Neuronal stem cell (in vitro differentiated cells): Measurements from ENCODE around the gene DAPK1.
A peak's percentile ranks its signal among the peaks of the same experiment; 100 is the strongest.

Experiments
- DNase-seq: peaks from one replicate; pipeline ENCODE4 v3.0.0-alpha.2; 2013; ENCODE audit warnings: low spot score
- H2AFZ ChIP-seq: one replicate; pipeline ENCODE4 v1.6.1; 2013; ENCODE audit warnings: mild to moderate bottlenecking, low read length, inconsistent platforms
- H2AK5ac ChIP-seq: 2 replicates; pipeline ENCODE4 v1.6.1; 2013; ENCODE audit warnings: low read depth, mild to moderate bottlenecking, inconsistent platforms, low read length, moderate library complexity, mixed read lengths
- H2BK120ac ChIP-seq: 2 replicates; pipeline ENCODE4 v1.6.1; 2013; ENCODE audit warnings: low read depth, mild to moderate bottlenecking, inconsistent platforms, low read length, moderate library complexity, mixed read lengths
- H2BK12ac ChIP-seq: one replicate; pipeline ENCODE4 v1.6.1; 2013; ENCODE audit warnings: low read length, inconsistent platforms
- H2BK15ac ChIP-seq: 2 replicates; pipeline ENCODE4 v1.6.1; 2013; ENCODE audit warnings: mild to moderate bottlenecking, low read length, inconsistent platforms, mixed read lengths
- H2BK5ac ChIP-seq: one replicate; pipeline ENCODE4 v1.6.1; 2013; ENCODE audit warnings: inconsistent platforms, mild to moderate bottlenecking, low read length, moderate library complexity
- H3K14ac ChIP-seq: one replicate; pipeline ENCODE4 v1.6.1; 2013; ENCODE audit warnings: low read length, inconsistent platforms
- H3K18ac ChIP-seq: 2 replicates; pipeline ENCODE4 v1.6.1; 2013; ENCODE audit warnings: low read length, inconsistent platforms
- H3K23ac ChIP-seq: 2 replicates; pipeline ENCODE4 v1.6.1; 2013; ENCODE audit warnings: low read depth, mild to moderate bottlenecking, mixed read lengths, low read length, inconsistent platforms; ENCODE audit not compliant: poor library complexity
- H3K27ac ChIP-seq: replicated peaks from 3 replicates; pipeline ENCODE4 v1.5.1; 2013; ENCODE audit warnings: low read length, inconsistent platforms
- H3K27me3 ChIP-seq, 3 experiments: 2 replicates each; pipeline ENCODE4 v1.6.1; 2013; ENCODE audit warnings: low read length in 3 of 3, mild to moderate bottlenecking in 2 of 3, inconsistent platforms in 1 of 3, low read depth in 1 of 3, mixed read lengths in 1 of 3, moderate library complexity in 1 of 3; ENCODE audit not compliant: control insufficient read depth in 3 of 3, insufficient read depth in 3 of 3
- H3K36me3 ChIP-seq, 2 donors: replicated peaks in 1 of 2; 2 replicates each; pipeline ENCODE4 v1.6.1; 2013; ENCODE audit warnings: low read length in 2 of 2; ENCODE audit not compliant: control insufficient read depth in 2 of 2, insufficient read depth in 2 of 2
- H3K4ac ChIP-seq: 2 replicates; pipeline ENCODE4 v1.6.1; 2013; ENCODE audit warnings: inconsistent platforms, mild to moderate bottlenecking, low read length, moderate library complexity
- H3K4me1 ChIP-seq, 2 donors: 1 replicate in 1 of 2; 2 replicates in 1 of 2; pipeline ENCODE4 v1.6.1; 2013; ENCODE audit warnings: low read length in 2 of 2, low read depth in 1 of 2; ENCODE audit not compliant: control insufficient read depth in 2 of 2, insufficient read depth in 1 of 2
- H3K4me2 ChIP-seq: one replicate; pipeline ENCODE4 v1.6.1; 2013; ENCODE audit warnings: mild to moderate bottlenecking, low read length, inconsistent platforms; ENCODE audit not compliant: insufficient read depth, poor library complexity, severe bottlenecking
- H3K4me3 ChIP-seq, 2 donors: 2 replicates each; pipeline ENCODE4 v1.5.1; 2013; ENCODE audit warnings: low read length in 2 of 2, mild to moderate bottlenecking in 2 of 2, inconsistent platforms in 1 of 2, moderate library complexity in 1 of 2
- H3K79me1 ChIP-seq: one replicate; pipeline ENCODE4 v1.6.1; 2013; ENCODE audit warnings: low read depth, mild to moderate bottlenecking, inconsistent platforms, low read length, moderate library complexity
- H3K9ac ChIP-seq: one replicate; pipeline ENCODE4 v1.6.1; 2013; ENCODE audit warnings: mild to moderate bottlenecking, low read depth, low read length, inconsistent platforms; ENCODE audit not compliant: poor library complexity
- H3K9me3 ChIP-seq, 2 donors: replicated peaks in 1 of 2; 2 replicates each; pipeline versions ENCODE3 to v1.6.1; 2013; ENCODE audit warnings: low read length in 2 of 2, mild to moderate bottlenecking in 2 of 2, inconsistent platforms in 1 of 2, low read depth in 1 of 2, mixed read lengths in 1 of 2, moderate library complexity in 1 of 2; ENCODE audit not compliant: control insufficient read depth in 2 of 2, insufficient read depth in 1 of 2
- H4K8ac ChIP-seq: one replicate; pipeline ENCODE4 v1.6.1; 2013; ENCODE audit warnings: low read depth, mild to moderate bottlenecking, inconsistent platforms, low read length, moderate library complexity
- H4K91ac ChIP-seq: one replicate; pipeline ENCODE4 v1.6.1; 2013; ENCODE audit warnings: low read length, low read depth, mild to moderate bottlenecking, inconsistent platforms; ENCODE audit not compliant: poor library complexity
- WGBS, 2 donors: extraction: QIAGEN DNeasy Blood & Tissue Kit; methylation state at CpG; one replicate each; pipeline ENCODE4 v1.1.7; 2013; ENCODE audit warnings: missing lambda C conversion rate in 2 of 2, mixed read lengths in 1 of 2; ENCODE audit not compliant: insufficient read length in 2 of 2, insufficient replicate concordance in 1 of 2; ENCODE audit errors: extremely low coverage in 2 of 2; 5-methylcytosine and 5-hydroxymethylcytosine counted together

Gene DAPK1

DNA sequence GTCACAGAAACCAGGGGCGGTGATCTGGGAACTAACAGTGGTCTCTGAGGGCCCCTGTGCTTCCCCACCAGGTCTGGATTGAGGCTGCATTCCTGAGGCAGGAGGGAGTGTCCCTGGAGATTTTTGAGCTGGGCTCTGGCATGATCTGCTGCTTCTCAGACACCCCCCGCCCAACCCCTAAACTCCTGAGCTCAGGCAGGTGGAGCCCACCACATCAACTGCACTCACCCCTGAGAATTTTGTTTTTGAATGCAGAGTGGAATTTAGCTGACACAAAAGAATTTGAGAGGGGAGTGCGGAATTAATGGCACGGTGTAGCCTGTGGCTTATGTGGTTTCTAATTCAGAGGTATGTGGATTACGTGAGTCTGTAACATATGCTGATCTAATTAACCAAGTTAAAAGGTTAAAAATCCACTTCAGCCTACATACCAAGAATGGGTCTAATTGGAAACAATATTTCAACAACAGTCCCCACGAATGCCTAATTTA, 204.3 kb downstream of the DAPK1 start:
- no peak overlapping the region for H4K8ac ChIP-seq
- H3K27ac ChIP-seq = peak overlapping the region; percentile 1
- DNase-seq = peak; percentile 17

DNA sequence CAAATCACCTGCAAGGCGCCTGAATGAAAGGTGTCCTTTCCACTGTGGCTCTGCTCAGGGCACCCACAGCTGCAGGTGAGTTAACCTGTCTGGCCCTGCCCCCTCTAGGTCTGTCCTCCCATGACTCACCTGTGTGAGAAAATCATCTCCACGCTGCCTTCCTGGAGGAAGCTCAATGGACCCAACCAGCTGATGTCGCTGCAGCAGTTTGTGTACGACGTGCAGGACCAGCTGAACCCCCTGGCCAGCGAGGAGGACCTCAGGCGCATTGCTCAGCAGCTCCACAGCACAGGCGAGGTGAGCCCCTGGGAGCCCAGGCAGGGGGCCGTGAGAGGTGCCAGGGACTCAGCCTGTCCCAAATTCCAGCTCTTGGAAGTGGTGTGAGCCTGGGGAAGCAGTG, 205.3 kb downstream of the DAPK1 start:
- H3K9ac ChIP-seq = no peak overlapping the region
- no peak overlapping the region for H3K27ac ChIP-seq
- no peak overlapping the region for H3K4me3 ChIP-seq
- no peak overlapping the region for H3K4ac ChIP-seq
- no peaks in the 10 kb centered on the region for H3K79me1 ChIP-seq
- H2BK15ac ChIP-seq = peak overlapping the region; percentile 4
- H3K9me3 ChIP-seq = no peaks in the 10 kb centered on the region
- H3K27me3 ChIP-seq = no peaks in the 10 kb centered on the region
- peak overlapping the region; percentile 5 for H3K18ac ChIP-seq
- no peak overlapping the region for H3K23ac ChIP-seq
- H3K4me2 ChIP-seq = no peak overlapping the region
- H4K8ac ChIP-seq = no peak overlapping the region
- no peak overlapping the region for H2BK12ac ChIP-seq
- H4K91ac ChIP-seq = no peak overlapping the region
- no peak overlapping the region for H2AK5ac ChIP-seq
- no peak overlapping the region for H2BK5ac ChIP-seq
- H2BK120ac ChIP-seq = no peak overlapping the region
- H2AFZ ChIP-seq = no peak overlapping the region
- H3K14ac ChIP-seq = no peak overlapping the region
- no CpG with 5 or more reads among the region's 9 CpGs for WGBS, 2 donors
- H3K36me3 ChIP-seq = peaks cover 31 to 92% of the 10 kb centered on the region in 2 donors
- peaks cover 2 to 7% of the 10 kb centered on the region in 2 donors for H3K4me1 ChIP-seq
- no peak for DNase-seq

More for the DNA sequence above, 204.3 kb downstream of the DAPK1 start:
- no peak overlapping the region for H2AFZ ChIP-seq
- no peak overlapping the region for H4K91ac ChIP-seq
- H2BK15ac ChIP-seq = no peak overlapping the region
- H3K9ac ChIP-seq = no peak overlapping the region
- H3K79me1 ChIP-seq = no peaks in the 10 kb centered on the region
- H2AK5ac ChIP-seq = no peak overlapping the region
- no peak overlapping the region for H3K4me3 ChIP-seq
- no peak overlapping the region for H3K14ac ChIP-seq
- WGBS, 2 donors = no CpG with 5 or more reads among the region's 6 CpGs
- no peak overlapping the region for H2BK120ac ChIP-seq
- H3K4ac ChIP-seq = no peak overlapping the region
- H3K36me3 ChIP-seq = peaks cover 29 to 92% of the 10 kb centered on the region in 2 donors
- no peak overlapping the region for H3K18ac ChIP-seq
- no peaks in the 10 kb centered on the region for H3K9me3 ChIP-seq
- H3K4me1 ChIP-seq = peaks cover 2 to 7% of the 10 kb centered on the region in 2 donors
- H3K23ac ChIP-seq = no peak overlapping the region
- no peak overlapping the region for H2BK12ac ChIP-seq
- no peaks in the 10 kb centered on the region for H3K27me3 ChIP-seq
- H3K4me2 ChIP-seq = no peak overlapping the region
- no peak overlapping the region for H2BK5ac ChIP-seq

DNA sequence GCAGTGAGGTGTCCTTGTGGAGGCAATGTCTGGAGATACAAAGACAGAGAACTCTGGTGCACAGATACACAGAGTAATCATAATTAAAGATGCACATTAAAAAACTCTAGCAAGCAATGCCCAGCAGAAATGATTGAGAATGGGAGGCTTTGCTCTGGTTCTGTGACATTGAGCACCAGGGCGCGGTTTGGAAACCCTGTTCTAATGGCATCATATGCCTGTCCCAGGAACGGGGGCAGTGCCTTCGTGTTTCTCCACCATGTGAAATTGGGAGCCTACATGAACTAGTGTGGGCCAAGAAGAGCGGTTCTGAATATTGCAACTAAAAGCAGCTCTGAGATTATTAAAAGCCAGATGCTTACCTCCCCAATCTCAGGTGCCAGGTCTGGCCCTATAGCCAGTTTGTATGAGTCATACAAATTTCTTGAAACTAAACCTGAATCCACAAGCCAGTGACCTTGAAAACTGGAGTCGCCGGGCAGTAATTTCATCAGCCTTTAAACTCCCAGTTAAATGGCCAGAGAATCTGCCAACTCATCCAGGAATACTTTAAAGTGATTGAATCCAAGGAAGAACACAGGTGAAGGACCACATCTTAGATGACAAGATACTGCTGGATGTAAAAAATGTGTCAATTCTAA, 206.1 kb downstream of the DAPK1 start:
- no peak overlapping the region for H3K4me3 ChIP-seq
- H2BK15ac ChIP-seq = no peak overlapping the region
- H3K36me3 ChIP-seq = peaks cover 28 to 92% of the 10 kb centered on the region in 2 donors
- H3K9ac ChIP-seq = no peak overlapping the region
- H2AFZ ChIP-seq = no peak overlapping the region
- no peak overlapping the region for H4K8ac ChIP-seq
- H3K23ac ChIP-seq = no peak overlapping the region
- no peak overlapping the region for H3K4me2 ChIP-seq
- no peak overlapping the region for H3K27ac ChIP-seq
- H3K27me3 ChIP-seq = no peaks in the 10 kb centered on the region
- no peak overlapping the region for H2BK5ac ChIP-seq
- H3K9me3 ChIP-seq = no peaks in the 10 kb centered on the region
- no peak overlapping the region for H2AK5ac ChIP-seq
- no peak overlapping the region for H3K4ac ChIP-seq
- peaks cover 2% of the 10 kb centered on the region in 2 donors for H3K4me1 ChIP-seq
- DNase-seq = no peak
- H2BK120ac ChIP-seq = no peak overlapping the region
- H3K18ac ChIP-seq = no peak overlapping the region
- H3K14ac ChIP-seq = no peak overlapping the region
- WGBS, 2 donors = no CpG with 5 or more reads among the region's 7 CpGs
- H3K79me1 ChIP-seq = no peaks in the 10 kb centered on the region
- H2BK12ac ChIP-seq = no peak overlapping the region
- H4K91ac ChIP-seq = no peak overlapping the region

DNA sequence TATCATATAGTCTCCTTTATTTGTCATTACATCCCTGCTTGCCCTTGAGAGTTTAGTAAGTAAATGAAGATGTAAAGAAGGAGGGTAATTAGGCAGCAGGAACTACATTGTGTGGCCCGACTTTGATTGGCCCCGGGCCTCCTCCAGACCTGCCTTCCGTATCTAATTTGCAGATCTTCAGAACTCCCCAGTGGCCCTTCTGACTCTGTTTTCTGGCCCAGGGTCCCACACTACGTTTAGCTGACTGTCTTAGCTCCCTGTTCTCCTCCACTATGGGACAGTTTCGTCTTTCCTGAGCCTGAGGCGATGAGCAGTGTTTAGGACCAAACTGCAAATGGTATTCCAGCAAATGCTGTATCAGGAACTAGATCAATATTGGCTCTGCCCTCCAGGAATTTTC, 206.7 kb downstream of the DAPK1 start:
- Histone ChIP-seq H3K14ac (no peak overlapping the region), H3K18ac (no peak overlapping the region), H3K79me1 (no peaks in the 10 kb centered on the region), H3K9ac (no peak overlapping the region), H2AK5ac (no peak overlapping the region), H3K4me3 (no peak overlapping the region), H3K27ac (no peak overlapping the region), H3K4me1 (peaks cover 2% of the 10 kb centered on the region in 2 donors), H3K4ac (no peak overlapping the region), H2BK12ac (no peak overlapping the region), H3K9me3 (no peaks in the 10 kb centered on the region), H3K23ac (no peak overlapping the region), H3K36me3 (peaks cover 30 to 92% of the 10 kb centered on the region in 2 donors), H2BK5ac (no peak overlapping the region), H2BK15ac (no peak overlapping the region), H4K8ac (no peak overlapping the region), H3K4me2 (no peak overlapping the region), H3K27me3 (no peaks in the 10 kb centered on the region), H2AFZ (no peak overlapping the region), H2BK120ac (no peak overlapping the region), H4K91ac (no peak overlapping the region)
- WGBS, 2 donors = no CpG with 5 or more reads among the region's 6 CpGs
- no peak for DNase-seq
